Nucleus accumbens (tissue), 56 donors: ENCODE results near the gene STPG1.
A peak's percentile ranks its signal among the peaks of the same experiment; 100 is the strongest.

Experiments
- DNase-seq, 56 donors: peaks; one replicate each; lab custom pipeline; 2025; lab: John Stamatoyannopoulos, UW

STPG1 gene

GRCh38 chr1:24374891-24375786, 38.4 kb downstream of the STPG1 start:
- DNase-seq, result no peak

GRCh38 chr1:24373710-24374109, 39.9 kb downstream of the STPG1 start:
- no peak for DNase-seq

GRCh38 chr1:24373044-24373443, 40.5 kb downstream of the STPG1 start:
- no peak for DNase-seq

GRCh38 chr1:24369801-24370200, 43.8 kb downstream of the STPG1 start:
- DNase-seq, result no peak

- peak in 1 of 56 donors; percentile 33 for DNase-seq
Measured at GRCh38 chr1:24369199-24369598, 44.4 kb downstream of the STPG1 start.

GRCh38 chr1:24366707-24367106, 46.9 kb downstream of the STPG1 start:
- DNase-seq, result no peak

GRCh38 chr1:24364975-24365678, 48.5 kb downstream of the STPG1 start:
- DNase-seq, result peak in 1 of 56 donors; percentile 19

- DNase-seq, result no peak
Measured at GRCh38 chr1:24364605-24364974, 49.0 kb downstream of the STPG1 start.

- peak in 3 of 56 donors; percentile 14 to 27 (median 18) for DNase-seq
Measured at GRCh38 chr1:24363994-24364393, 49.6 kb downstream of the STPG1 start.

GRCh38 chr1:24362982-24363614, 50.5 kb downstream of the STPG1 start:
- no peak for DNase-seq

GRCh38 chr1:24362396-24362795, 51.2 kb downstream of the STPG1 start:
- DNase-seq, result no peak

GRCh38 chr1:24361811-24362210, 51.8 kb downstream of the STPG1 start:
- DNase-seq, result no peak

GRCh38 chr1:24360681-24361080, 52.9 kb downstream of the STPG1 start:
- DNase-seq, result no peak

GRCh38 chr1:24357038-24357437, 56.5 kb downstream of the STPG1 start:
- no peak for DNase-seq

- DNase-seq, result no peak
Measured at GRCh38 chr1:24355466-24355865, 58.1 kb downstream of the STPG1 start.

GRCh38 chr1:24353292-24353891, 60.2 kb downstream of the STPG1 start:
- DNase-seq, result no peak

- no peak for DNase-seq
Measured at GRCh38 chr1:24351918-24352627, 61.5 kb downstream of the STPG1 start.

- DNase-seq, result no peak
Measured at GRCh38 chr1:24351247-24351646, 62.3 kb downstream of the STPG1 start.

GRCh38 chr1:24349891-24350290, 63.7 kb downstream of the STPG1 start:
- DNase-seq, result peak in 11 of 56 donors; percentile 3 to 56 (median 17)

GRCh38 chr1:24348196-24348595, 65.4 kb downstream of the STPG1 start:
- DNase-seq, result no peak
